Coronary artery (tissue), 2 donors: Measurements from ENCODE around the gene PTGS1.
"Not testable (repeated sequence)": the region's sequence is repeated elsewhere in the genome, so short reads cannot be mapped to it uniquely, and the experiment has no call there.

Source experiments
- DNase-seq: peaks from one replicate; pipeline ENCODE4 v3.0.0-alpha.2; 2017; ENCODE audit warnings: low spot score
- H3K27ac ChIP-seq, 2 donors: fragments of 200-600 bp; sonication (generic); one replicate each; pipeline ENCODE4 v1.5.1; 2016 to 2019
- H3K4me3 ChIP-seq: fragments of 200-600 bp; sonication (generic); 2 replicates; pipeline ENCODE4 v1.5.1; 2016; ENCODE audit warnings: mild to moderate bottlenecking, moderate library complexity
- TF ChIP-seq, protein P1 (sequence below): fragments of 200-600 bp; sonication (generic); IDR thresholded peaks from one replicate; pipeline ENCODE4 v1.5.1; 2019; ENCODE audit warnings: antibody characterized with exemption

Gene PTGS1

DNA sequence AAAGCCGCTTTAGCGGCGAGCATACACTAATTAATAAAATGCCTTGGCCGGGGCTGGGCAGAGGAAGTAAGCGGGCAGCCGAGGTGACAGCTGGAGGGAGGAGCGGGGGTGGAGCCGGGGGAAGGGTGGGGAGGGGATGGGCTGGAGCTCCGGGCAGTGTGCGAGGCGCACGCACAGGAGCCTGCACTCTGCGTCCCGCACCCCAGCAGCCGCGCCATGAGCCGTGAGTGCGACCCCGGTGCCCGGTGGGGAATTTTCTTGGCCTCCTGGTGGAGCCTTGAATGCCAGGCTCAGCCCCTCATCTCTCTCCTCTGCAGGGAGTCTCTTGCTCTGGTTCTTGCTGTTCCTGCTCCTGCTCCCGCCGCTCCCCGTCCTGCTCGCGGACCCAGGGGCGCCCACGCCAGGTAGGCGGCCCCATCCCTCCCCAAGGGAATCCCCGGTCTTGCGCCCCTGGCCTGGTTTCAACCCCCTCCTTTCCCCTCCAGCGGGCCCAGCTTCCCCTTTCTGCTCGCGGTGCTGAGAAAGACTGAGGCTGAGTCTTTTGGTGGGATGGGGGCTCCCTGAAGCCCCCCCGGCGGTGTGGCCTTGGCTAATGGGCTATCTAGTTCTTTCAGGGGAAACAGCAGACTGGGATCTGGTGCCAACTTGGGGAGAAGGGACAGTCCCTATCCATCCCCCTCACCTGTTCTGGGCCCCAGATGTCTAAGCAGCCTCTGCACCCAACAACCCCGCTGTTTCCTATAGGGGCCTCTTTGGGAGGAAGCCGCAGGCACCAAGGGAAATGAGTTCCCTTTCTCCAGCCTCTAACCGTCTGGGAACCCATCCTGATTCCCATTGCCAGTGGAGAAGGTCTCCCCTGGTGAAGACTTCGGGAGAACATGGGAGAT lies at the start of gene PTGS1:
PTGS1 (plus strand) TSS at position 156 of the 887 bp plus-strand sequence; CDS start at position 217, 61 bp downstream.
- peak within 1 kb of the TSS in 1 of 2 donors; percentile 20 for H3K27ac ChIP-seq
- DNase-seq, result no peak
- H3K4me3 ChIP-seq, result peak within 1 kb of the TSS; percentile 66
- TF ChIP-seq, protein P1, sequence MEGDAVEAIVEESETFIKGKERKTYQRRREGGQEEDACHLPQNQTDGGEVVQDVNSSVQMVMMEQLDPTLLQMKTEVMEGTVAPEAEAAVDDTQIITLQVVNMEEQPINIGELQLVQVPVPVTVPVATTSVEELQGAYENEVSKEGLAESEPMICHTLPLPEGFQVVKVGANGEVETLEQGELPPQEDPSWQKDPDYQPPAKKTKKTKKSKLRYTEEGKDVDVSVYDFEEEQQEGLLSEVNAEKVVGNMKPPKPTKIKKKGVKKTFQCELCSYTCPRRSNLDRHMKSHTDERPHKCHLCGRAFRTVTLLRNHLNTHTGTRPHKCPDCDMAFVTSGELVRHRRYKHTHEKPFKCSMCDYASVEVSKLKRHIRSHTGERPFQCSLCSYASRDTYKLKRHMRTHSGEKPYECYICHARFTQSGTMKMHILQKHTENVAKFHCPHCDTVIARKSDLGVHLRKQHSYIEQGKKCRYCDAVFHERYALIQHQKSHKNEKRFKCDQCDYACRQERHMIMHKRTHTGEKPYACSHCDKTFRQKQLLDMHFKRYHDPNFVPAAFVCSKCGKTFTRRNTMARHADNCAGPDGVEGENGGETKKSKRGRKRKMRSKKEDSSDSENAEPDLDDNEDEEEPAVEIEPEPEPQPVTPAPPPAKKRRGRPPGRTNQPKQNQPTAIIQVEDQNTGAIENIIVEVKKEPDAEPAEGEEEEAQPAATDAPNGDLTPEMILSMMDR, result no peak

DNA sequence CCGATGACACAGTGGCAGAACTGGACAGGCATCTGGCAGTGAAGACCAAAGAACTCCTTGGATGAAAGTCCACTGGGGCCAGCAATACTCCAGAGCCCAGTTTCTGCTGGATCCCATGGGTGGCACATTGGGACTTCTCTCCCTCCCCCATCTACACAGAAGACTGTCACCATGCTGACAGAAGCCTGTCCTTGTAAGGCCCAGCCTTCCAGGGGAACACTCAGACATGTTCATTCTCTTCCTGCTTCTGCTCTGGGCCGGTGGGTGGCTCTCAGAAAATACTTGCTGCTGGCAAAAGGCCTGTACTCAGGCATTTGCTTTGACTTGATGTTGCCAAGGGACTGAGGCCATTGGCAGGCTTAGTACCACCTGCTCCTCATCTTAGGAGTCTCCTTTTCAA lies 48.3 kb upstream of the PTGS1 start:
- TF ChIP-seq, protein P1, result no peak
- DNase-seq, result no peak
- Histone ChIP-seq H3K4me3 (no peak overlapping the region), H3K27ac (no peak overlapping the region)

DNA sequence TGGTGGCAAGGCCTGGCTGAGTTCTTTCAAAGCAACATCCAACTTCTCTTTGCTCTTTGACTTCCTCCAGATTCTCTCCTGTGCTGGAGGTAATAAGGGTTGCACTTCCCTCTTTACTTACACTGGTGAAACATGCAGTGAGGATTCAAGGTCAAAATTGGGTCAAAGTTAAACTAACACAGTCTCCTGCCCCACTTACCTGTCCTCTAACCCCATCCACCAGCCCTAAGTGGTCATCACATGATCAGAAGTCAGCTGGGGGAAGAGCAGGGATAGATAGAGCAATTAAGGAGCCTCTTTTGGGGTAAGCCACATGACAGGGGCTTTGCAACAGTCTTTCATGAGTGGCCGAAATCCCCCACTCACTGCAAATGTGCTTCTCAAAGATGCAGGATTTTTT lies 46.2 kb upstream of the PTGS1 start:
- H3K4me3 ChIP-seq, DNase-seq, H3K27ac ChIP-seq: not testable (repeated sequence)

DNA sequence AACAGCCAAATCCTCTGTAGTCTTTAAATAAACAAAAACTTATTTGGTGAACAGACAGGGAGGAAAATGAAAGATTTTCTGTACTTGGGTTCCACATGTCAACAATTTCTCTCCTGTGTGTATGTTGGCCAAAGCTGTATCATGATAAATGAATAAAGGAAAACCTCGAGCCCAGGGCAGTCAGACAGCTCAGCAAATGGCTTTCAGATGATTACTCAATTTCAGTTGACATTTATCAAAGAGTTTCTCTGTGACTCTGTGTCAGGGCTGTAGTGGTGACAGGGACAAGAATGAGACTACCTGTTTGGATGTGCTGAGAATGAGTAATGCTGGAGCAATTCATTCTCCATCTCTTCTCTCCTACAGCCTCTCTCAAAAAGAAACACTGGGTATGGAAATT lies 45.7 kb upstream of the PTGS1 start:
- no peak overlapping the region for H3K27ac ChIP-seq
- no peak for DNase-seq
- TF ChIP-seq, protein P1, result no peak

DNA sequence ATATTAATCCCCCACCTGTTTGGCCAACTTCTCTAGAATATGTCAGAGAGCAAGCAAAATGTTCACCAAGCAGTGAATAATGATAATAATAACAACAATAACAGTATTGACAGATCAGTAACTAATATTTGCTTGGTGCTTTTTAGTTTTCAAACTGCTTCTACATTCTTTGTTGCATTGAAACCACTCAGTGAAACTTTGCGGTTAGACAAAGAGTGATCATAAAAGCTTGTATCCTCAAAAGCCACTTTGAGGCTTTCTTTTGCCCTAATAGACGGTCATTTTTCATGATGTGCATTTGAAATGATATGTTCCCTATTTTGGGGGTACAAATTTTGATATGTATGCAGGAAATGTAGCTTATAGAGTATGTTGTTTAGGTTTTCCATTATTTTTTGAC lies 43.6 kb upstream of the PTGS1 start:
- TF ChIP-seq, protein P1, result no peak
- H3K27ac ChIP-seq, result no peak overlapping the region
- DNase-seq, result no peak

More for the DNA sequence above, 45.7 kb upstream of the PTGS1 start:
- no peak overlapping the region for H3K4me3 ChIP-seq

DNA sequence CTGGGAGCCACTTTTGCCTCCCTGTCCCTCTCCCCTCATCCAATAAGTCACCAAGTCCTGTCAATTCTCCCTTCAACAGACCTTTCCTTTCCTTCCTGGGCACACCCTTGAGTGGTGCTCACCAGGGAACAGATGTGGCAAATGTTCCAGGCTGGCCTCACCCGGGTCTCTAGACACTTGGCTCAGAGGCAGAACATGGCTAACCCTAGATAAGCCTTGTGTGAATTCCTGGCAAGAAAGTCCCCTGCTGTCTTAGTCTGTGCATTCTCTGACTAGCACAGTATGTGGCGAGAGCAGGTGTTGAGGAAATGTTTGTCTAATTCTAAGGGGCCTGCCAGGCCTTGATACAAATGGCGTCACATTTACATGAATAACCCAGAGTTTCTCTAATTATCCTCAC lies 41.2 kb upstream of the PTGS1 start:
- TF ChIP-seq, protein P1, result no peak
- no peak overlapping the region for H3K27ac ChIP-seq
- H3K4me3 ChIP-seq, result no peak overlapping the region
- no peak for DNase-seq

More for the DNA sequence above, 43.6 kb upstream of the PTGS1 start:
- H3K4me3 ChIP-seq, result no peak overlapping the region

DNA sequence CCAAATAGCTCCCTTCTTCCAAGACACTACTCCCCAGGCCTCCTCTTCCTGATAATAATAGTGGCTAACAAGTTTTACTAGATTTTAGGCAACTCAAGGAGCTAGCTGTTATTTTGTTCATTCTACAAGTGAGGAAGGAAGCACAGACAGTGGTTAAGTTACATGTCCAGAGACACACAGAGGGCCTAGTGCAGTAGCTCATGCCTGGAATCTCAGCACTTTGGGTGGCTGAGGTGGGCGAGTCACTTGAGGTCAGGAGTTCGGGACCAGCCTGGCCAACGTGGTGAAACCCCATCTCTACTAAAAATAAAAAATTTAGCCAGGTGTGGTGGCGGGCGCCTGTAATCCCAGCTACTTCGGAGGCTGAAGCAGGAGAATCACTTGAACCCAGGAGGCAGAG lies 40.4 kb upstream of the PTGS1 start:
- not testable (repeated sequence) for H3K27ac ChIP-seq, DNase-seq

DNA sequence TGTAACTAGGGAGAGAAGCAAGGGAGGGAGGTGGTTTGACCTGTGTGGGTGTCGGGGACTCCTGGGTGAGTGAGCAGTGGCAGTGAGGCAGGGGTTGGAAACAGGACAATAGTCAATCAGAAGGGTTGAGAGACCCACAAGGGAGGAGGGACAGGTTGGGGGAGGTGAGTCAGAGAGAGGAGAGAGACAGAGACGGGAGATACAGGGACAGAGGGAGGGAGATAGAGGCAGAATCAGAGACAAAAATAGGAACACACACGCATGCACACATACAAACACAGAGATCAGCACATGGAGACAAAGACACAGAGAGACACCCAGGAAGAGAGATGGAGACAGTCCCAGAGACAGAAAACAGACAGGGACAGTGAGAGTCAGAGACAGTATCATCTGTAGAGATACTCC lies 39.3 kb upstream of the PTGS1 start:
- TF ChIP-seq, protein P1, result no peak
- Histone ChIP-seq H3K4me3 (no peak overlapping the region), H3K27ac (no peak overlapping the region)
- no peak for DNase-seq

More for the DNA sequence above, 40.4 kb upstream of the PTGS1 start:
- H3K4me3 ChIP-seq, result not testable (repeated sequence)
